UCSD-AML1 (cell line): ENCODE results near the gene SLC38A4.

ENCODE experiments used
- DNase-seq: peaks from one replicate; lab custom pipeline; 2025; ENCODE audit not compliant: unreplicated experiment; lab: John Stamatoyannopoulos, UW

SLC38A4 gene

GRCh38 chr12:46815809-46816208 lies 10.0 kb downstream of the SLC38A4 start:
- no peak for DNase-seq

GRCh38 chr12:46814143-46814542 lies 11.7 kb downstream of the SLC38A4 start:
- DNase-seq = no peak

- DNase-seq = no peak
Observed at GRCh38 chr12:46811185-46811584, 14.6 kb downstream of the SLC38A4 start.

- DNase-seq = no peak
Observed at GRCh38 chr12:46808955-46809697, 16.7 kb downstream of the SLC38A4 start.

- no peak for DNase-seq
Observed at GRCh38 chr12:46808317-46808716, 17.5 kb downstream of the SLC38A4 start.

- no peak for DNase-seq
Observed at GRCh38 chr12:46804054-46804453, 21.7 kb downstream of the SLC38A4 start.

- no peak for DNase-seq
Observed at GRCh38 chr12:46803517-46803916, 22.3 kb downstream of the SLC38A4 start.

GRCh38 chr12:46801293-46801692 lies 24.5 kb downstream of the SLC38A4 start:
- no peak for DNase-seq

GRCh38 chr12:46800160-46800559 lies 25.6 kb downstream of the SLC38A4 start:
- no peak for DNase-seq

- DNase-seq = no peak
Observed at GRCh38 chr12:46798648-46799047, 27.1 kb downstream of the SLC38A4 start.

- no peak for DNase-seq
Observed at GRCh38 chr12:46798056-46798455, 27.7 kb downstream of the SLC38A4 start.

- DNase-seq = no peak
Observed at GRCh38 chr12:46795988-46796387, 29.8 kb downstream of the SLC38A4 start.

GRCh38 chr12:46794593-46795190 lies 31.1 kb downstream of the SLC38A4 start:
- DNase-seq = no peak

- DNase-seq = no peak
Observed at GRCh38 chr12:46792925-46793324, 32.9 kb downstream of the SLC38A4 start.

GRCh38 chr12:46790066-46790465 lies 35.7 kb downstream of the SLC38A4 start:
- DNase-seq = no peak

GRCh38 chr12:46788072-46788887 lies 37.5 kb downstream of the SLC38A4 start:
- no peak for DNase-seq

GRCh38 chr12:46787496-46788055 lies 38.2 kb downstream of the SLC38A4 start:
- no peak for DNase-seq

GRCh38 chr12:46786774-46787173 lies 39.0 kb downstream of the SLC38A4 start:
- DNase-seq = no peak

- DNase-seq = no peak
Observed at GRCh38 chr12:46785382-46785781, 40.4 kb downstream of the SLC38A4 start.

GRCh38 chr12:46783871-46784270 lies 41.9 kb downstream of the SLC38A4 start:
- DNase-seq = no peak

- no peak for DNase-seq
Observed at GRCh38 chr12:46779879-46780278, 45.9 kb downstream of the SLC38A4 start.

GRCh38 chr12:46779063-46779462 lies 46.7 kb downstream of the SLC38A4 start:
- DNase-seq = no peak
